AG04449 (cell line): ENCODE data around the gene CYFIP2.
"Not testable (repeated sequence)": the region's sequence is repeated elsewhere in the genome, so short reads cannot be mapped to it uniquely, and the experiment has no call there.

Source experiments
- CTCF ChIA-PET: fragments of 350-600 bp; formaldehyde crosslinking; extraction: SDS; loops from one replicate; lab custom pipeline; 2021; ENCODE audit warnings: antibody characterized with exemption; lab: Yijun Ruan, JAX
- POLR2A ChIA-PET: fragments of 400-600, 350-600 bp; formaldehyde crosslinking; extraction: SDS; loops from one replicate; lab custom pipeline; 2020; ENCODE audit warnings: antibody characterized with exemption, inconsistent platforms; lab: Yijun Ruan, JAX
- DNase-seq: peaks from one replicate; pipeline ENCODE4 v3.0.0-alpha.2; 2010; ENCODE audit warnings: low read depth, low spot score
- H3K4me3 ChIP-seq: 2 replicates; pipeline ENCODE4 v1.5.1; 2011; ENCODE audit warnings: low read depth, mild to moderate bottlenecking, control low read depth, low read length
- CTCF ChIP-seq: IDR thresholded peaks from one replicate; pipeline ENCODE4 v1.5.1; 2011; ENCODE audit warnings: mild to moderate bottlenecking, moderate library complexity, low read length, control low read depth, inconsistent platforms; ENCODE audit not compliant: insufficient read depth; ENCODE audit errors: missing control alignments

CYFIP2 gene

GRCh38 chr5:157236423-157236822 lies 29.5 kb upstream of the CYFIP2 start:
- no peak for DNase-seq

GRCh38 chr5:157241483-157241882 lies 24.4 kb upstream of the CYFIP2 start:
- CTCF ChIA-PET = interaction anchor here (0.9 to 1.4 kb wide), 3 partner anchors 12 to 93 kb away, joined by 3 to 7 read pairs (median 3); no protein-coding TSS in a partner anchor
- no peak overlapping the region for H3K4me3 ChIP-seq
- DNase-seq = no peak
- POLR2A ChIA-PET = no interaction called here
- no peak for TF ChIP-seq CTCF

More at GRCh38 chr5:157236423-157236822, 29.5 kb upstream of the CYFIP2 start:
- no peak overlapping the region for H3K4me3 ChIP-seq
- ChIA-PET POLR2A (no interaction called here), CTCF (interaction anchor here (2.8 kb wide), 1 partner anchor 17 kb away, joined by 10 read pairs; no protein-coding TSS in a partner anchor)
- TF ChIP-seq CTCF = no peak

- POLR2A ChIA-PET, DNase-seq, H3K4me3 ChIP-seq: not testable (repeated sequence)
- CTCF ChIA-PET = interaction anchor here (4.0 kb wide), 1 partner anchor 8 kb away, joined by 30 read pairs; no protein-coding TSS in a partner anchor
Measured at GRCh38 chr5:157244704-157245103, 21.2 kb upstream of the CYFIP2 start.

- H3K4me3 ChIP-seq = no peak overlapping the region
- POLR2A ChIA-PET = no interaction called here
- no peak for DNase-seq
- no peak for TF ChIP-seq CTCF
- CTCF ChIA-PET = interaction anchor here (4.0 kb wide), 1 partner anchor 7 kb away, joined by 30 read pairs; no protein-coding TSS in a partner anchor
Measured at GRCh38 chr5:157245476-157245875, 20.4 kb upstream of the CYFIP2 start.

GRCh38 chr5:157245886-157246285 lies 20.0 kb upstream of the CYFIP2 start:
- CTCF ChIA-PET = interaction anchor here (0.8 to 4.0 kb wide), 2 partner anchors 7 to 69 kb away, joined by 3 to 30 read pairs; no protein-coding TSS in a partner anchor
- no peak for TF ChIP-seq CTCF
- POLR2A ChIA-PET = no interaction called here
- no peak overlapping the region for H3K4me3 ChIP-seq
- no peak for DNase-seq

GRCh38 chr5:157247267-157247666 lies 18.7 kb upstream of the CYFIP2 start:
- no peak overlapping the region for H3K4me3 ChIP-seq
- TF ChIP-seq CTCF = no peak
- ChIA-PET POLR2A (no interaction called here), CTCF (no interaction called here)
- DNase-seq = no peak
